NT2/D1 (cell line): ENCODE results near the gene HIP1.
"Not testable (repeated sequence)": the region's sequence is repeated elsewhere in the genome, so short reads cannot be mapped to it uniquely, and the experiment has no call there.

Experiments used
- DNase-seq: peaks from one replicate; pipeline ENCODE4 v3.0.0-alpha.2; 2011; ENCODE audit warnings: low read depth, low spot score
- H3K27me3 ChIP-seq: 2 replicates; pipeline ENCODE4 v1.6.0; 2011; ENCODE audit warnings: mild to moderate bottlenecking; ENCODE audit not compliant: insufficient read length, insufficient read depth
- H3K36me3 ChIP-seq: 2 replicates; pipeline ENCODE4 v1.6.1; 2011; ENCODE audit warnings: mild to moderate bottlenecking, low read length, mixed read lengths; ENCODE audit not compliant: insufficient read depth, insufficient read length
- H3K4me1 ChIP-seq: 2 replicates; pipeline ENCODE4 v1.5.1; 2011; ENCODE audit not compliant: insufficient read depth, insufficient read length
- H3K4me3 ChIP-seq: 2 replicates; pipeline ENCODE4 v1.5.1; 2011; ENCODE audit warnings: low read depth; ENCODE audit not compliant: insufficient read length
- H3K9ac ChIP-seq: 2 replicates; pipeline ENCODE4 v1.6.0; 2011; ENCODE audit warnings: low read depth; ENCODE audit not compliant: insufficient read length
- H3K9me3 ChIP-seq: 2 replicates; pipeline ENCODE4 v1.5.1; 2011; ENCODE audit warnings: mild to moderate bottlenecking, low read length; ENCODE audit not compliant: insufficient read depth
- SUZ12 ChIP-seq: IDR thresholded peaks from 2 replicates; pipeline ENCODE4 v1.6.1; 2011; ENCODE audit not compliant: insufficient read length, insufficient read depth; ENCODE audit errors: extremely low read depth
- YY1 ChIP-seq: IDR thresholded peaks from 2 replicates; pipeline ENCODE4 v1.6.1; 2011; ENCODE audit not compliant: insufficient read length, insufficient read depth
- ZNF274 ChIP-seq: IDR thresholded peaks from 2 replicates; pipeline ENCODE4 v1.6.1; 2011; ENCODE audit warnings: mild to moderate bottlenecking, low read depth, low read length

HIP1 gene

GRCh38 chr7:75567948-75568595 is 170.7 kb downstream of the HIP1 start:
- Histone ChIP-seq H3K4me1 (no peaks in the 10 kb centered on the region), H3K27me3 (no peaks in the 10 kb centered on the region), H3K36me3 (peaks cover 34% of the 10 kb centered on the region), H3K9me3 (0 out of 2 replicates have a peak, but pooled peaks cover under 1% of the 10 kb centered on the region), H3K9ac (no peak overlapping the region), H3K4me3 (no peak overlapping the region)
- no peak for DNase-seq
- TF ChIP-seq YY1 = no peak
- no peak for TF ChIP-seq ZNF274
- TF ChIP-seq SUZ12 = no peak

- H3K4me3 ChIP-seq = no peak overlapping the region
- peaks cover 16% of the 10 kb centered on the region for H3K9me3 ChIP-seq
- H3K27me3 ChIP-seq = no peaks in the 10 kb centered on the region
- no peak for TF ChIP-seq ZNF274
- TF ChIP-seq SUZ12 = no peak
- no peak for TF ChIP-seq YY1
- peaks cover 45% of the 10 kb centered on the region for H3K36me3 ChIP-seq
- no peak for DNase-seq
- no peaks in the 10 kb centered on the region for H3K4me1 ChIP-seq
- no peak overlapping the region for H3K9ac ChIP-seq
Observed at GRCh38 chr7:75565132-75565837, 173.5 kb downstream of the HIP1 start.

GRCh38 chr7:75563171-75563570 is 175.6 kb downstream of the HIP1 start:
- H3K36me3 ChIP-seq = peaks cover 48% of the 10 kb centered on the region
- DNase-seq = no peak
- TF ChIP-seq ZNF274 (no peak), YY1 (no peak), SUZ12 (no peak)
- peaks cover 16% of the 10 kb centered on the region for H3K9me3 ChIP-seq
- H3K27me3 ChIP-seq = no peaks in the 10 kb centered on the region
- no peak overlapping the region for H3K4me3 ChIP-seq
- H3K9ac ChIP-seq = no peak overlapping the region
- no peaks in the 10 kb centered on the region for H3K4me1 ChIP-seq

GRCh38 chr7:75559976-75560365 is 178.8 kb downstream of the HIP1 start:
- Histone ChIP-seq H3K4me1 (no peaks in the 10 kb centered on the region), H3K9ac (no peak overlapping the region), H3K27me3 (no peaks in the 10 kb centered on the region), H3K9me3 (peaks cover 16% of the 10 kb centered on the region), H3K36me3 (peaks cover 64% of the 10 kb centered on the region), H3K4me3 (no peak overlapping the region)
- TF ChIP-seq YY1 (no peak), ZNF274 (no peak), SUZ12 (no peak)
- DNase-seq = no peak

GRCh38 chr7:75559355-75559975 is 179.3 kb downstream of the HIP1 start:
- Histone ChIP-seq H3K9me3 (peaks cover 16% of the 10 kb centered on the region), H3K4me3 (no peak overlapping the region), H3K9ac (no peak overlapping the region), H3K27me3 (no peaks in the 10 kb centered on the region), H3K36me3 (peaks cover 66% of the 10 kb centered on the region), H3K4me1 (no peaks in the 10 kb centered on the region)
- no peak for DNase-seq
- TF ChIP-seq SUZ12 = no peak
- no peak for TF ChIP-seq YY1
- no peak for TF ChIP-seq ZNF274

- not testable (repeated sequence) for H3K4me1 ChIP-seq, H3K4me3 ChIP-seq, H3K9me3 ChIP-seq, H3K9ac ChIP-seq, DNase-seq, H3K27me3 ChIP-seq
- H3K36me3 ChIP-seq = peaks cover 65% of the 10 kb centered on the region
Observed at GRCh38 chr7:75556835-75557234, 181.9 kb downstream of the HIP1 start.

- TF ChIP-seq ZNF274 (no peak), SUZ12 (no peak)
- Histone ChIP-seq H3K9ac (no peak overlapping the region), H3K4me3 (no peak overlapping the region), H3K36me3 (peaks cover 64% of the 10 kb centered on the region), H3K4me1 (no peaks in the 10 kb centered on the region), H3K9me3 (no peaks in the 10 kb centered on the region), H3K27me3 (no peaks in the 10 kb centered on the region)
- DNase-seq = no peak
Observed at GRCh38 chr7:75555736-75556135, 183.0 kb downstream of the HIP1 start.
